ENCODE measurements around the gene ISM1.

ISM1 gene

GRCh38 chr20:13302647-13303450 lies 81.8 kb downstream of the ISM1 start:
- DNase-seq (ENCODE audit: low read depth in 1 of 2, low spot score in 1 of 2) = no peak

DNA sequence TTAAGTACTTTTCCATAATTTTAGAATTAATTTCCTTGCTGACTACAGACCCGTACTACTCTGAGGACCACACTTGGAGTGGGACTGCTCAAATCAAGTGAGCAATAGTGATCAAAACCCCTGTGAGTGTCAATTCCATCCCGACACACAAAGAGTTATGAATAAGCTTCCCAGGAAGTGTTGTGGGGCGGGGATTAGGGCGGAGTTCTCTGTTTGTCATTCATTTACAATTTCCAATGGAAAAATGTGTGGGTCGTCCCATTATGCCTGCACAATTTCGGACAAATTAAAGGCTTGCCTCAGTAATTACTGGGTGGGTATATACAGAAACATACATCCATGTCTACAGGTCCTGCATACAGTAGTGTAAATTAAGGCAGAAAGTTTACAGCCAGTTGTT lies 84.2 kb downstream of the ISM1 start:
- DNase-seq (ENCODE audit: low read depth in 1 of 2, low spot score in 1 of 2) = no peak

GRCh38 chr20:13307562-13308163 lies 86.6 kb downstream of the ISM1 start:
- DNase-seq (ENCODE audit: low read depth in 1 of 2, low spot score in 1 of 2) = no peak

- DNase-seq (ENCODE audit: low read depth in 1 of 2, low spot score in 1 of 2) = no peak
Observed at GRCh38 chr20:13312300-13312699, 91.2 kb downstream of the ISM1 start.

DNA sequence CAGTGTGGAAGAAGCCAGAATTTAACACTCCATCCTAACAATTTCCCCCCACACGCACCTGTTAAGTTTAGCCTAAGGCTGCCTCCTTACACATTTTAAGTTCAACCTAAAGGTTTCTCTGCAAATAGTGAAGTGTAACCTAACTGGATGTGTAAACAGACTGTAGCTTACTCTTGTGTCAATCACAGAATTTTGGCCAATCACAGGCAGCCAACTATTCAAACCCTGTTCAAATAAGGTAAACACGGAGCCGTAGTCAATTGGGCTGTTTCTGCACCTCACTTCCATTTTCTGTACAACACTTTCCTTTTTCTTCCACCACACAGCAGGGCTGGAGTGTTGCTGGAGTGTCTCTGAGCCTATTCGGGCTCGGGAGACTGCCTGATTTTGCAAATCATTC lies 92.1 kb downstream of the ISM1 start:
- no peak for DNase-seq (ENCODE audit: low read depth in 1 of 2, low spot score in 1 of 2)

- DNase-seq (ENCODE audit: low read depth in 1 of 2, low spot score in 1 of 2) = no peak
Observed at GRCh38 chr20:13317439-13317838, 96.4 kb downstream of the ISM1 start.

GRCh38 chr20:13318871-13319521 lies 97.9 kb downstream of the ISM1 start:
- no peak for DNase-seq (ENCODE audit: low read depth in 1 of 2, low spot score in 1 of 2)

DNA sequence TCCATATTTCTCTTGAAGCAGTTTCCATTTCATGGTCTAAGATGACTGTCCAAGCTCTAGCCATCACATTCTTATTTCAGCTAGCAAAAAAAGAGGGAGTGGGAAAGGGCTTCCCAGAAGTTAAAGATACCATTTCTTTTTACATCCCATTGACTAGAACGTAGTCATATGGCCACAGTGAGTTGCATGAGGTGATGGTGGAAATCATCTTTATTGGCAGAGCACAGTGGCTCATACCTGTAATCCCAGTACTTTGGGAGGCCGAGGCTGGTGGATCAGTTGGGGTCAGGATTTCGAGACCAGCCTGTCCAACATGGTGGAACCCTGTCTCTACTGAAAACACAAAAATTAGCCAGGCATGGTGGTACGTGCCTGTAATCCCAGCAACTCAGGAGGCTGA lies 99.6 kb downstream of the ISM1 start:
- DNase-seq (ENCODE audit: low read depth in 1 of 2, low spot score in 1 of 2) = no peak

DNA sequence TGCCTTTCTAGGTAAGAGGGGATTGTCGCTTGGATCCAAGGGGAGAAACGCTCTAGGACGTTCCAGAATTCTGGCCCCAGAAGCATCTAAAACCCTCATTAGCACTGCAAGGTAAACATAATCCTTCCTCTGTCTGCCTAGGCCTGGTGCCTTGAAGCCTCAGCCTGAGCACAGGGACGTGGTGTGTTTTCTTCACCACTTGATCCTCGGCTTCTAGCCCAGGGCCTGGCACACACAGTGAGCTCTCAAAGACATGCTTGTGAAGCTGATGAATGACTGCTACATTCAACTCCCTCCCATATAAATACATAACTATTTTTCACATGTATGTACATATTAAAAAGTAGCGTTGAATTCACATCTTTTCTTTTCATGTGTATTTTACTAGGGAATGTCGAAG lies 100.3 kb downstream of the ISM1 start:
- no peak for DNase-seq (ENCODE audit: low read depth in 1 of 2, low spot score in 1 of 2)

DNA sequence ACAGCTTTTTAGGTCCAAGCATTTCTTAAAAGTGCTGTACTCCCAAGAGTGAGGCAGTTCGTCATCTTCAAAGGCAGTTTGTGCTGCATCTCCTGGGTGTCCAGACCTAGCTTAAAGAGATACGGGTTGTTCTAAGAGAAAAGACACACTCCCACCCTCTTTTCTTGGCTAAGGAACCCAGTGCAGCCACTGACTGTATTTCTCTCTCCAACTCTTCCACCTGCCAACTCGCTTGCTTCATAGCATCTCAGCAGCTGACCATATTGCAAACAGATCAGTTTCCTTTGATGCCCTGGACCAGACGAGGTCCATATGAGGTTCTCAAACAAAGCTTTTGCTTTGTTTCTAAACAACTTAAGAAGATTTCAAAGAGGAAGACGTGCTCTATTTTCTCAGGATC lies 101.1 kb downstream of the ISM1 start:
- no peak for DNase-seq (ENCODE audit: low read depth in 1 of 2, low spot score in 1 of 2)

- DNase-seq (ENCODE audit: low read depth in 1 of 2, low spot score in 1 of 2) = no peak
Observed at GRCh38 chr20:13322621-13323020, 101.5 kb downstream of the ISM1 start.

- DNase-seq (ENCODE audit: low read depth in 1 of 2, low spot score in 1 of 2) = no peak
Observed at GRCh38 chr20:13325033-13325432, 104.0 kb downstream of the ISM1 start.

DNA sequence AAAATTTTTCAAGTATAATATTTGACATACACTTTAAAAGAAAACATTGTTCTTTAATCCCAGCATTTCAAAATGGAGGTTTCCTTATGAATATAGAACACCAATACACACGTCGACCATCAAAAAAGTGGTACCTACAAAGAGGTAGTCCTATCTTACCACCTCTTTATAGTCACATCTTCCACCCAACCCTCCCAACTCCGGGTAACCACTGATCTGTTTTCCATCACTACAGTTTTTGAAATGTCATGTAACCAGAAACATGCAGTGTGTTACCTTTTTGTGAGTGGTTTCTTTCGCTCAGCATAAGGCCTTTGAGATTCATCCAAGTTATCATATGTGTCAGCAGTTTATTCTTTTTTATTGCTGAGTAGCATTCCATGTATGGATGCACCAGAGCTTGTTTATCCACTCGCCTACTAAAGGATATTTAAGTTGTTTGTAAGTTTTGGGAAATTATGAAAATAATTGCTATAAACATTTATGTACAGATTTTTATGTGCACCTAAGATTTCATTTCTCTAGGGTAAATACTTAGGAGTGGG lies 104.8 kb downstream of the ISM1 start:
- DNase-seq (ENCODE audit: low read depth in 1 of 2, low spot score in 1 of 2) = no peak

GRCh38 chr20:13331536-13331935 lies 110.5 kb downstream of the ISM1 start:
- DNase-seq (ENCODE audit: low read depth in 1 of 2, low spot score in 1 of 2) = no peak

DNA sequence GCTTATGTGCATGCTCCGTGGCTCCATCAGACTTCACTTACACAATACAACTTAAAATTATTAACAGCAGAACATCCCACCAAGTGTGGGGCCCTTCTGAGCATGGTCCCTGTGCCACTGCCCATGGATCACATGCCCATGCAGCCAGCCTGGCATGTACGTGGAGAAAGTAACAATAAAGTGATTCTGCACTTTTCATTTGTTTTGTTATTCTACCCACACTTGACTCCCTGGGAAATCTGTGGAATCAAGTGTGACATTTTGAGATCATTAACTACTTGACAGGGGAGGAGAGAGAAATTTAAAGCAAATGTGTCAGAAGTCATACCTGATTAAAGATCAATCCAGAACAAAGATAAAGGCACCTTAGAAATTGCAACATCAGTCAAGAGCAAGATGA lies 112.0 kb downstream of the ISM1 start:
- DNase-seq (ENCODE audit: low read depth in 1 of 2, low spot score in 1 of 2) = no peak

DNA sequence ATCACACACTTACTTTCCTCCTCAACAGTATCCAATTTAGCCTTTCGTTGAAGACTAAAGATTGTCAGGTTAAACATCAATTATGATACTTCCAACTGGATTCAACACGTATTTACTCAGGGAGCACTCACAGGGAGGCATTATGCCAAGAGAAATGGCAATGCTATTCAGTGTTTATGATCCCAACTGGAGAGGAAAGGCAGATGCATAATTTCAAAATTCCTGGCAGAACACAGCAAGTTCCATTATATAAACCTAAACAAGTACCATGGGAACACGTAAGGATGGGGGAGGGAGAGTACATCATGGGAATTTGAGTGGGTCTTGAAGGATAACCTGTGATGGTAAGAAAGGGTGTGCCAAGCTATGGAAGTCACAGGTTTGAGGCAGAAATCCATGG lies 112.7 kb downstream of the ISM1 start:
- no peak for DNase-seq (ENCODE audit: low read depth in 1 of 2, low spot score in 1 of 2)

DNA sequence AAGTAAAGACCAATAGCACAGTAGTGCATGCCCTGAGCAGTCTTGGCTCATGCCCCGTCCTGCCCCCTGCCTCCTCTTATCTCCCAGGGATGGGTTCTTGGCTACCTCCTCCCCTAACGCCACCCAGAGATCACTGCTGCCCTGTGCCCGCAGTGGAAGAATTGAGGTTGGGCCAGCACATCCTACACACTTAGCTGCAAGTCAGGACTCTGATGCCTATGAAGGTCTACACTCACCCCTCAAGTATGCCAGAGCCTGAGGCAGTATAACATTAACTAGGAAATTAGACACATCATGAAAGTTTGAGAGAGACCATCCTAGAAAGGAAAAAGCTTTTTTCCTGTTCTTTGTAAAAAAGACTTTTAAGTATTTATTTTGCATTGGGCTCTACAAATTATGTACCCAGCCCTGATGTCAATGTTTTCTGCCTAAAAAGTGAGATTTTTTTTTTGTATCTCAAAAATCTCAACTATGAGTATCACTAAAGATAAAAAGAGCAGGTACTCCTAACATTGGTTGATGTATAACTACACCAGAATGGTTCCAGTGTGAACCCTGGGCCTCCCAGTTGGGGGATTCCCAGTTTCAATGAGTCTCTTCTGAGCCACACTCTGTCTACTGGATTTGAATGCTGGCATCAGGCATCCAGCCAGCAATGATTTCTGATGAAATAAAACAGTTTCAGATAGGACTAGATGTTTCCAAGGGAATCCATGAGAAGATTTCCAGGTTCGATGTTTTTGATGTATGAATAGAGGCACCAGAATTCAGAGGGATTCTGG lies 115.4 kb downstream of the ISM1 start:
- DNase-seq (ENCODE audit: low read depth in 1 of 2, low spot score in 1 of 2) = no peak

DNA sequence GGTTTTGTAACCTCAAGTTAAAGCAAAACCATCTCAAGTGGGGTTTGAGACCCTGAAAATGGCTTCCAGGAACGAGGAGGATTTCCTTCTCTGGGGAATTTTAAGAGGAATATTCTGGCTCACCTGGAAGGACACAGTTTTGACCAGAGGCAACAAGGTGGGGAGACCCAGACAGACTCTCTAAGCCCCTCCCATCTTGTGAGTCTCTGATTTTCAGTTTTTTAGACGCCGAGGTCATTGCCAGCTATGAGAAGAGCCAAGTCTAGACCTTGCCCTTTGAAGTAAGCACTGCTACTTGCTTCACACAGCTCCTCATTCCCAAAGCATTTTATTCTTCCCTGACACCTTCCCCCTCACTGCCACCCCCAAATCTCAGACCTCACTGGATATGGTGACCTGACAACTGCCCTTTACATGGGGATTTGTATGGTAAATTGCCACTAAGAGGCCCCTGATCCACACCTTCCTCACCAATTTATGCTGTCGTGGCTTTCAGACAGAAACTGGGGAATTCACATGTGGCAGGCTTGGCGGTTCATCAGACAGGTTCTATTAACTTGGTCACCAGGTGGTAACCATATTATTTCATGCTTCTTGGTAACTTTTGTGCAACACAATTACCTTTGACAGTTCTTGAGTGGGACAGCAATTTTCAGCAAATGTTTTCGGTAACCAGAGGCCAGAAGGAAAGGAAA lies 116.2 kb downstream of the ISM1 start:
- no peak for DNase-seq (ENCODE audit: low read depth in 1 of 2, low spot score in 1 of 2)

DNA sequence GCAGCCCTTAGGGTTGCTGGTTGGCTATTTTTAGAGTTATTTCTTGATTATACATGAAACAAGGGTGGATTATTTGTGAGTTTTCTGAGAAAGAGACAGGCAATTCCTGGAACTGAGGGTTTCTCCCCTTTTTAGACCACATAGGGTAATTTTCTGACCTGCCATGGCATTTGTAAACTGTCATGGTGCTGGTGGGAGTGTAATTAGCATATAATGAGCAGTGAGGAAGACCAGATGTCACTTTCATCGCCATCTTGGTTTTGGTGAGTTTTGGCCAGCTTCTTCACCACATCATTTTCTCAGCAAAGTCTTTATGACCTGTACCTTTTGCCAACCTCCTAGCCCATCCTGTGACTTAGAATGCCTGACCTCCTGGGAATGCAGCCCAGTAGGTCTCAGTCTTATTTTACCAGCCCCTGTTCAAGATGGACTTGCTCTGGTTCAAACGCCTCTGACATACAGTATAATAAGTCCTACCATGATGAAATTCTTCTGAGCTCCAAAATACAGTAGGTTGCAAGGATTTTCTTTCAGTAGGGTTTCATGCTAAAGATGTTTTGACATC lies 117.1 kb downstream of the ISM1 start:
- no peak for DNase-seq (ENCODE audit: low read depth in 1 of 2, low spot score in 1 of 2)

- no peak for DNase-seq (ENCODE audit: low read depth in 1 of 2, low spot score in 1 of 2)
Observed at GRCh38 chr20:13338999-13339411, 117.9 kb downstream of the ISM1 start.

Measured in activated T-helper 1 cell treated with anti-CD3 and anti-CD28 coated beads, Interleukin-2, amount 50 U/mL, for 16 hours (primary cell).